Measurements from ENCODE around the gene IL4I1.

Gene IL4I1

GRCh38 chr19:49864890-49865289 is 31.8 kb downstream of the IL4I1 start:
- no peak for DNase-seq (ENCODE audit: low read depth)
- no peak overlapping the region for H3K4me3 ChIP-seq (ENCODE audit: low read length)
- TF ChIP-seq, protein P1, sequence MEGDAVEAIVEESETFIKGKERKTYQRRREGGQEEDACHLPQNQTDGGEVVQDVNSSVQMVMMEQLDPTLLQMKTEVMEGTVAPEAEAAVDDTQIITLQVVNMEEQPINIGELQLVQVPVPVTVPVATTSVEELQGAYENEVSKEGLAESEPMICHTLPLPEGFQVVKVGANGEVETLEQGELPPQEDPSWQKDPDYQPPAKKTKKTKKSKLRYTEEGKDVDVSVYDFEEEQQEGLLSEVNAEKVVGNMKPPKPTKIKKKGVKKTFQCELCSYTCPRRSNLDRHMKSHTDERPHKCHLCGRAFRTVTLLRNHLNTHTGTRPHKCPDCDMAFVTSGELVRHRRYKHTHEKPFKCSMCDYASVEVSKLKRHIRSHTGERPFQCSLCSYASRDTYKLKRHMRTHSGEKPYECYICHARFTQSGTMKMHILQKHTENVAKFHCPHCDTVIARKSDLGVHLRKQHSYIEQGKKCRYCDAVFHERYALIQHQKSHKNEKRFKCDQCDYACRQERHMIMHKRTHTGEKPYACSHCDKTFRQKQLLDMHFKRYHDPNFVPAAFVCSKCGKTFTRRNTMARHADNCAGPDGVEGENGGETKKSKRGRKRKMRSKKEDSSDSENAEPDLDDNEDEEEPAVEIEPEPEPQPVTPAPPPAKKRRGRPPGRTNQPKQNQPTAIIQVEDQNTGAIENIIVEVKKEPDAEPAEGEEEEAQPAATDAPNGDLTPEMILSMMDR (conservative IDR thresholded peaks at IDR 0.05; ENCODE audit: low read depth, low read length): no peak

DNA sequence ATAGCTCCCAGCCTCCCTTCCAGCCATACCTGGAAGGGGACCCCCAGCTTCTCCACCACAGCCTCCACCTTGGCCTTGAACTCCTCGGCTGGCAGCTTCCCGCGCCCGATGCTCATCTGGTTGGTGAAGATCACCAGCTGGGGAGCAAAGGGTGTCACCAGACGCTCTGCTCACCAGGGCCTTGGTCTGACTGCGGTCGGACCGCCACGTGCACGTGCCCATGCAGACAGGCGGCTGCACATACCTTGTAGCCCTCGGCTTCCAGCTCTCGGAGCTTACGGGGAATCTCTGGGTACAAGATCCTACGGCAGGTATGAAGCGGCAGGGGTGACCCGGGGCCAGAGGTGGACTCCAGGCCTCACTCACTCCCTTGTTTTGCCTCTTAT is 32.8 kb downstream of the IL4I1 start:
- H3K4me3 ChIP-seq (ENCODE audit: low read length): no peak overlapping the region
- TF ChIP-seq, protein P1 (conservative IDR thresholded peaks at IDR 0.05; ENCODE audit: low read depth, low read length): no peak
- DNase-seq (ENCODE audit: low read depth): no peak

DNA sequence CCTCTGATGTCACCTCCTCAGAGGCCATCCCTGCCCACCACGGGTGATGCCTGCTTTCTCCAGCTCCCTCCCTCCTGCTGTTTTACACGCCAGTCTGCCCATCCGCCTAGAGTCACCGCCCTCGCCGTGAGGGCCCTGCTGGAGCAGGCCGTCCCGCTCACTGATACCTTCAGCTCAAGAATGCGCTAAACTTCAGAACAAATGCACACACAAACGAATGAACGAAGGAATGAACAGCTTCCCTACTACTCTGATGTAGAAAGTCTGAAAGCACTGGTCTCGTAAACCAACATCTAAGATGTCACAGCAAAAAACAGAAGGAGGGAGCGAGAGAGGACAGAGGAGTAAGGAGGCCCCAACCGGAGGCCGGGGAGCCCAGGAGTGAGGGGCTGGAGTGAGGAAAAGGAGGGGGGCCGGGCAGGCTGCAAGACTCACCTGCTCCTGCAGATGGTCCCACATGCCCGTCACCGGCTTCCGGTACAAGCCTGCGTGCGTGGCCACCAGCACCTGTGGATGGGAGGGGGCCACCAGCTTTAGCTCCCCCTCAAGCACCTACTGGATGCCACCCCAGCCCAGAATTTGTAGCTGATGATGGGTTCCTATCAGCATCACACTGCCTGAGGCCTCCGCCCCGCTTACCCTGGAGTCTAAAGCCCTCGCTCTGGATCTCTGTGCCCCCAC is 33.3 kb downstream of the IL4I1 start:
- H3K4me3 ChIP-seq (ENCODE audit: low read length): no peak overlapping the region
- DNase-seq (ENCODE audit: low read depth): no peak
- TF ChIP-seq, protein P1 (conservative IDR thresholded peaks at IDR 0.05; ENCODE audit: low read depth, low read length): no peak

DNA sequence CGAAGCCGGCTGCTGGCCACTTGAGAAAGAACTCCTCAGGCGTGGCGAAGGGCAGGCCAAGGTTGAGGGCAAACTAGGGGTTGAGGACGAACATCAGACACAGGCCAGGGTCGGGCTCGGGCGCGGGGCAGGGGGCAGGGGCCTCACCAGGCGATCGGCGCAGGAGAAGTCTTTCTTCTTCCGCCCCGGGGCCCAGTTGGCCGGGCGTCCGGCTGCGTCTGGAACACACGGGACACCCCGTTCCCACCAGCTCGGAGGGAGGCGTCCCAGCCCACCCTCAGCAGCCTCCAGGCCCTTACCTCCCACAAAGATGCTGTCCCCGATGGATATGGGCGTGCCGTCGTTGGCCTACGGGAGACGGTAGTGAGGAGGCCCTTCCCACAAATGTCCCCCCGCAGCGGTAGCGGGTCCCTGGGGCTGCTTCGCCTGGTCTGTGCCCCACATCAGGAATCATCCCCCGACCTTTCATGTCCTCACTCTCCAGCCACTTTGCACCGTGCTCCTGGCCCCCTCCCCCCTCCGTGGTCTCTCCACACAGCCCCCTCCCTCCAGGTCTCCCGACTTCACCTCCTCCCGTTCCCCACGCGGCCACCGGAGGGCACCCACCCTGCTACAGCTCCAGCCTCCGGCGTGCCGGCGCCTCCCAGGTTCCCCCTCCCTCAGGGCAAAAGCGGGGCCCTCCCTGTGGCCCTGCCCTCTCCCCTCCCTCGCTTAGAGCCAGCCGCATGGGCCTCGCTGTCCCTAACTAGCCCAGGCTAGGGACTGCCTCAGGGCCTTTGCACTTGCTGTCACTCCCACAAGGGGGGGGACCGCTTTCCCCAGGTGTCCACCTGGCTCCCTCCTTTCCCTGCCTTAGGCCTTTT is 34.1 kb downstream of the IL4I1 start:
- H3K4me3 ChIP-seq (ENCODE audit: low read length): no peak overlapping the region
- no peak for DNase-seq (ENCODE audit: low read depth)
- TF ChIP-seq, protein P1 (conservative IDR thresholded peaks at IDR 0.05; ENCODE audit: low read depth, low read length): peak; percentile 49

DNA sequence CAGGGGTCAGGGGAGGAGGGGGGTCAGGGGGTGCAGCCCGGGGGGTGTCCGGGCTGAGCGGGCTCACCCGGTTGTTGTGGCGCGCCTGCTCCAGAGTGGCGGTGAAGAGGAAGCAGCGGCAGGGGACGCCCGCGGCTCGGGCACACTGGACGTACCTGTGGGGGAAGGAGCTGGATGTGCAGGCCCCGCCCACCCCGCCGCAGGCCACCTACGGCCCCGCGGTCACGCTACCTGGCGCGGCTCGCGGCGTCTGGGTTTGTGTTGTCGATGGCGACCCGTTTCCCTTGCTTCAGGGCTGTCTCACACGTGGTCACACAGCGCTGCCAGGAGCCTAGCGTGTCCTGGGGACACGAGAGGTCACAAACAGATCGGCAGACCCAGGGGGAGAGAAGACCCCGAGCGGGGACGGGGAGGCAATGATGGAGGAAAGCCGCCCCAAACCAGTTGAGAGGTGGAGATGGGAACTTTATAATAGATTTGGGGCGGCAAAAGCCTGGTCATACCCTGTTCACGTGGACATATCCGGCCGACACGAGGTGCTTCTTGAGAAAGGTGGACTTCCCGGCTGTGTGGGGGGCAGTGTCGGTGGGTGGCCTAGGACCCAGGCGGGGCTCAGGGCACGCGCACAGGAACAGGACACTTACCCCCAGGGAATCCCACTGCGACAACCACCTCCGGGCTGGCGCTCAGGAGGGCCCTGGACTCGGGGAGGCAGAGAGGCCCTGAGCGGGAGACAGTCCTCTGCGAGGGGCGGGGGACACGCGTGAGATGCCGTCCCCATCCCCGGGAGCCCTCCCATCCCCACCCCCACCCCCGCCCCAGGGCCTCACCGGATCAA is 34.9 kb downstream of the IL4I1 start:
- DNase-seq (ENCODE audit: low read depth): no peak
- no peak overlapping the region for H3K4me3 ChIP-seq (ENCODE audit: low read length)
- TF ChIP-seq, protein P1 (conservative IDR thresholded peaks at IDR 0.05; ENCODE audit: low read depth, low read length): no peak

- TF ChIP-seq, protein P1 (conservative IDR thresholded peaks at IDR 0.05; ENCODE audit: low read depth, low read length): no peak
- DNase-seq (ENCODE audit: low read depth): no peak
- H3K4me3 ChIP-seq (ENCODE audit: low read length): no peak overlapping the region
Measured at GRCh38 chr19:49861107-49861506, 35.6 kb downstream of the IL4I1 start.
